ENCODE results near the gene REELD1. TPM values are rescaled to one million over a fixed set of nuclear protein-coding genes. Genes with fewer than 3 reads are reported as not detected.

REELD1 gene
- total RNA-seq, 1 experiment from 2014 or later: 0.25 TPM

GRCh38 chr4:146273204-146273901 lies 59.0 kb downstream of the REELD1 start (continued):
- TF ChIP-seq EGR1 (IDR thresholded peaks at IDR 0.05; ENCODE audit: low read depth) (no peak), POLR2AphosphoS5 (IDR thresholded peaks at IDR 0.05; ENCODE audit: low read depth, low read length) (no peak), REST (IDR thresholded peaks at IDR 0.05; ENCODE audit: low read depth) (no peak), EZH2phosphoT487 (IDR thresholded peaks at IDR 0.05; ENCODE audit: borderline replicate concordance) (no peak)

- no peaks in the 10 kb centered on the region for H3K4me1 ChIP-seq (ENCODE audit: control insufficient read depth in 1 of 2, insufficient read depth in 2 of 2, low read length in 2 of 2)
- no peak overlapping the region for H3K9ac ChIP-seq (ENCODE audit: low read length)
- H3K36me3 ChIP-seq (ENCODE audit: control insufficient read depth in 1 of 2, insufficient read depth in 2 of 2, low read length in 2 of 2): no peaks in the 10 kb centered on the region
- no peak overlapping the region for H3K4me2 ChIP-seq (ENCODE audit: low read length)
- POLR2A ChIA-PET: no interaction called here
- no peak overlapping the region for H2AFZ ChIP-seq (ENCODE audit: low read depth, low read length, poor library complexity, severe bottlenecking)
- BruUV-seq (replicated peaks): no TSS peak
- H3K79me2 ChIP-seq (ENCODE audit: insufficient read depth, low read length): no peaks in the 10 kb centered on the region
- H3K9me2 ChIP-seq (ENCODE audit: insufficient read depth): no peaks in the 10 kb centered on the region
- DNase-seq (ENCODE audit: low read depth, low spot score): no peak
- H3K4me3 ChIP-seq (replicated peaks in 1 of 2; ENCODE audit: low read depth in 1 of 2, low read length in 2 of 2): no peak overlapping the region
- no peaks in the 10 kb centered on the region for H3K27me3 ChIP-seq (ENCODE audit: insufficient read depth, low read length)
- intact Hi-C loops (cut with micrococcal nuclease): no loop called here
- CTCF ChIA-PET: no interaction called here
- RAD21 ChIA-PET (ENCODE audit: low non-redundant PET in 1 of 2, low total read pairs in 2 of 2, uncharacterized antibody in 2 of 2, unreplicated experiment in 2 of 2): no interaction called here
- H4K20me1 ChIP-seq (ENCODE audit: insufficient read depth): no peaks in the 10 kb centered on the region
- ATAC-seq: no peak
- no peak overlapping the region for H3K27ac ChIP-seq (ENCODE audit: low read depth, low read length)
- no peaks in the 10 kb centered on the region for H3K9me3 ChIP-seq (ENCODE audit: control insufficient read depth in 1 of 2, insufficient read depth in 1 of 2, low read depth in 1 of 2, low read length in 2 of 2)
- TF ChIP-seq EZH2phosphoT487 (IDR thresholded peaks at IDR 0.05; ENCODE audit: borderline replicate concordance): no peak
- TF ChIP-seq FOSL1 (IDR thresholded peaks at IDR 0.05; ENCODE audit: low read depth): no peak
- no peak for TF ChIP-seq JUND (IDR thresholded peaks at IDR 0.05)
- TF ChIP-seq CTCF (IDR thresholded peaks at IDR 0.05 in 2 of 3, conservative IDR thresholded peaks at IDR 0.05 in 1 of 3; ENCODE audit: borderline replicate concordance in 1 of 3, insufficient read depth in 1 of 3, low read depth in 2 of 3, low read length in 2 of 3): no peak
- no peak for TF ChIP-seq ZFX (IDR thresholded peaks at IDR 0.05)
- TF ChIP-seq POLR2AphosphoS5 (IDR thresholded peaks at IDR 0.05; ENCODE audit: low read depth, low read length): no peak
- TF ChIP-seq POLR2A (IDR thresholded peaks at IDR 0.05; ENCODE audit: borderline replicate concordance, extremely low read depth, insufficient read depth, insufficient read length): no peak
- no peak for TF ChIP-seq SIN3A (IDR thresholded peaks at IDR 0.05; ENCODE audit: low read depth)
- TF ChIP-seq ATF3 (IDR thresholded peaks at IDR 0.05): no peak
- TF ChIP-seq ZNF274 (IDR thresholded peaks at IDR 0.05; ENCODE audit: low read depth, low read length): no peak
- TF ChIP-seq CEBPB (IDR thresholded peaks at IDR 0.05; ENCODE audit: low read depth): no peak
- TF ChIP-seq RAD21 (IDR thresholded peaks at IDR 0.05; ENCODE audit: low read depth): no peak
- no peak for TF ChIP-seq YY1 (IDR thresholded peaks at IDR 0.05; ENCODE audit: extremely low read depth, insufficient replicate concordance, low read depth, low read length)
- no peak for TF ChIP-seq MAX (IDR thresholded peaks at IDR 0.05)
- no peak for TF ChIP-seq SRF (IDR thresholded peaks at IDR 0.05; ENCODE audit: low read depth)
- TF ChIP-seq CBX3 (IDR thresholded peaks at IDR 0.05; ENCODE audit: low read depth): no peak
- TF ChIP-seq ELF1 (IDR thresholded peaks at IDR 0.05; ENCODE audit: borderline replicate concordance, low read depth): no peak
Measured at GRCh38 chr4:146274774-146275173, 60.4 kb downstream of the REELD1 start.

Data from HCT116 (cell line).